SW 1271 (cell line): Measurements from ENCODE around the gene ADAM10.

ENCODE experiments used
- DNase-seq, 2 experiments: peaks; one replicate each; lab custom pipeline; 2025; lab: John Stamatoyannopoulos, UW

The ADAM10 gene

DNA sequence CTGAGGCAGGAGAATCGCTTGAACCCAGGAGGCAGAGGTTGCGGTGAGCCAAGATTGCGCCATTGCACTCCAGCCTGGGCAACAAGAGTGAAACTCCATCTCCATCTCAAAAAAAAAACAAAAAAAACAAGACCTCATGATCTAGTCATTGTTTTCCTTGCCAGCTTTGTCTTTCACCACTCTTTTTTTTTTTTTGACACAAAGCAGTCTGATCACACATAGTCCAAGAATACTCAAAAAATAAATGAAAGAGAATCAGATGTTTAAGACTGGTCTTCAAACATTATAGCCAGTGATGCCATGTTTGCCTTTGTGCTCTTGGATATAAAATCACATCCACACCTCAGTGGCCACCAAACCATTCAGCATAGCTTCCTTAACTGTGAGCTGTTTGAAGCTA, 5.8 kb upstream of the ADAM10 start:
- DNase-seq, result no peak

DNA sequence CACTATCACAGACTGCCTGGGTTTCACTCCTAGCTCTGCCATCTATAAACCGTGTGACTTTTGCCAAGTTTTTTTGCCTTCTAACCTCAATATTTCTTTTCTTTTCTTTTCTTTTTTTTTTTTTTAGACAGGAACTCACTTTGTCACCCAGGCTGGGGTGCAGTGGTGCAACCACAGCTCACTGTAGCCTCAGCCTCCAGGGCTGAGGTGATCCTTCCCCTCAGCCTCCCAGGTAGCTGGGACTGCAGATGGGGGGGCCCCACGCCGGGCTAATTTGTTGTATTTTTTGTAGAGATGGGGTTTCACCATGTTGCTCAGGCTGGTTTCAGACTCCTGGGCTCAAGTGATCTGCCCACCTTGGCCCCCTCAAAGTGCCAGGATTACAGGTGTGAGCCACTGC, 3.2 kb upstream of the ADAM10 start:
- no peak for DNase-seq

DNA sequence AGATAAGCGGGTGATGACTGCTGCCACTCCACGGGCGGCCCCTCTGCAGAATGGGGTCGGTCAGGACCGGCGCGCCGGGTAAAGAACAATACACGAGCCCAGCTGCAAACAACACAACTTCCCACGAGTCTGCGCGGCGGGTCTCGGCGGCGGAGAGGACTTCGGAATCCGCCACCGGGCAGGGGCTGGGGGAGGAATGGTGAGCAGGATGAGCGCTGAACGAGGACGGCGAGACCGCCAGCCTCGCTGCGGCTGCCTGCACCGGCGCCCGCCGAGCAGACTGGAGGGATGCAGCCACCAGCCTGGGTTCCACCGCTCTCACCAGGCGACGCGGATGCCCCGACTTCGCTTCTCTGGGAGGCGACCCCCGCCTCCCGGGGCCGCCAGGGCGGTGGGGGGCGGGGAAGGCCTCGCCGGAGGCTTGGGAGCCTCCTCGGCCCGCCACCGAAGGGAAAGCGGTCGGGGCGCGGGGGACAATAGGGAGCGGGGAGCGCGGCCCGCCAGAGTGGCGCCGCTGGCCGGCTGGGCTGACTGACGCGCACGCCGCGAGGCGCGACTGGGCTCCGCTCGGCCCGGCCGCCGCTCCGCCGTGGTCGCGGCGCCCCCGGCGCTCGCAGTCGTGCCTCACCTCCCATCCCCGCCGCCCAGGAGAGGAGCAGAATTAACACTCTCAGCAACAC, 515 bp downstream of the ADAM10 start:
- peak in 1 of 2 experiments; percentile 35 for DNase-seq

DNA sequence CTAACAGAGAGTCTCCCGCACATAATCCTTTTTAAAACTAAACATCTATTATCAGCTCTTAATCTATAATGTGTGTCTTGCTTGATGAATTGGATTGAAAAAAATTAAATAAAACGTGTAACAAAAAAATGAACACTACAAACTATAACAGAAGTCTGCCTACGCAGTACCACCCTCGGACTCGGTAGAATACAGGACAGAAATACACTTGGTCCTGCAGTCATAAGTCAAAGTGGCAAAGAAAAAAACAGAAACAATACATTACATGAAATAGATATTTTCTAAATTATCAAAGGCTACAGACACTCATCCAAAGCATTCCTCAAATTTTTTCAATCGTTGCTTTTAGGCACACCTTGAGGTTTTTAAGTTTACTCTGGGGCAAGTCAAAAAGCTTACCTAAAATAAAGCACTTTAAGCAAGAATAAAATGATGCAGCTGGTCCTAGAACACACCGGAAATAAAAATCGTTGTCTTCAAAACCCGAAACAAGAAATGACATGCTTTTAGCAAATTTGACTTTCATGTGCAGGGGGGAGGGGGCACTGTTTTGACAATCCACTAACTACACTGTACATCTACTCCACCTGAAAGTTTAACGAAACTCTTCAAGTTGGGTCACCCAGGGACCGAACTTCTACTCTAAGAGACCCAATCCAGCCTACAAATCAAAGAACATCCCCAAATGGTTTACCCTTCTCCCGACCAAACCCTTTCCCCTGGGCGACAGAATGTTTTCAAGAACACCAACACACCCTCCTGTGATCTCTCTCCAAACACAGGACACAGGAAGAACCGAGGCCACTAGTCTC, 1.3 kb downstream of the ADAM10 start:
- DNase-seq, result no peak

DNA sequence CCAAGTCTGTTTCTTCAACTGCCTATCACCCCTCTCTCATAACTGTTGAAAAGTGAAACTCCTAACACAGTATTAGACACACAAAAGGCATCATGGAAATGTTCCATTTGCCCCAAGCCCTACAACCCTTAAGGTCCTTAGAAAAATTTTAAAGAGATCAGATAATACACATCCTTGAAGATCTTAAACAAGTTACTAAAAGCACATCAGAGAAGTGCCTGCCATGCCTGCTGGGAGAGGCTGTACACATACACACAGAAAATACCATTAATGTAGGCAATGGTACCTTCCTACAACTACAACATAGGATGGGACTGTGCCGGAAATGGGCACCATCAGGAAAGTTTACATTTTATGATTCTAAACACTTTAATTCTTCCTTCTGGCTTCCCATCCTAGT, 3.3 kb downstream of the ADAM10 start:
- no peak for DNase-seq

DNA sequence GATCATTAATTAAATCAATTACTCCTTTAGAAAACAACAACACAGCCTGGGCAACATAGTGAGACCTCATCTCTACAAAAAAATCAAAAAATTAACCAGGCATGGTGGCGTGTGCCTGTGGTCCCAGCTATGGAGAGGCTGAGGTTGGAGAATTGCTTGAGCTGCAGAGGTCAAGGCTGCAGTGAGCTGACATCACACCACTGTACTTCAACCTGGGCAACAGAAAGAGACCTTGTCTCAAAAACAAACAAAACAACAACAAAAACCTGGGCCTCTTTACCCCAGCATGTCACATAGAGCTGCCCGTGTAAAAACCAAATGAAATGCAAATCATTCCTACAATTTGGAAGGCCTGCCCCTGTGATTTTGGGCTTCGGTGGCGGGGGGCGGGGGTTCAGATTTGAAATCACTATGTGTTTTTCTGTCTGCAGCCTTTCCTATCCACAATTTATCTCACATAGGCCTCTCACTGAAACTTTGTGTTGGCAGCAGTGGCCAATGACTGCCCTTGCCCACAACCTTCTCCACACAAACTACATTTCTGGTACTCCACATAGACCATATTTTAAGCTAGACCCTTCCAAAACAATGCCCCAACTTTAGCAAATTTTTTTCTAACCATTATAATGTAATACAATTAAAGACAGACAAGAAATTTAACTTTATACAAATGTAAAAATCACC, 6.5 kb downstream of the ADAM10 start:
- DNase-seq, result no peak

DNA sequence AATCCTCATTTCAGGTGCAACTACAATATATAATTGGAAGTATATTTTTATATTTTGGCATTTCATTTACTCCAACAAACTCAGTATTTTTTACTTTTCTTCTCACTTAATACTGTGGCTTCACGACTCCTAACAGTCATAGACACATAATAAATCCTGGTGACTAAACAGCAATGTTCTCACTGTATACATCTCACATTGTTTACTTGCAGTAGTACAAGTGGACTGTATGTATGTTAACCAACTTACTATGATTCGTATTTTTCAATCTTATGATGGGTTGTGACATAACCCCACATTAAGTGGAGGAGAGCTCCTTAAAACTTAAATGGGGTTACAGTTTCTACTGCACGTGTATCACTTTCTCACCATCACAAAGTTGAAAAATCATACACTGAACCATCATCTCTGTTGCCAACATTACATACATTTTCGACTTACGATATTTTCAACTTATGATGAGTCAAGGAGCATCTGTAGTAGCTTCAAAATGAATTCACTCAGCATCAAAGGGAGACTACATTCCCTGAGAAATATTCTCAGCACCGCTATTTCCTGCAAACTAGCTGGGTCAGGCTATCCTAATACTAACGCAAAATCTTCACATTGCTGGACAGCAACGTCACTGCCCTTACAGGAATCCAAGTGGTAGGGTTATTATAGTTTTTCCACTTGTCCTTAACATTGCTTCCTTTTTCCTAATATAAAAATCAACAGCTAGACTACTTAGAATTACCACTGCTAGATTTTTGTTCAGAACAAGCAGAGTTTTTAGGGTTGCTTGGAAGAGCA, 7.3 kb downstream of the ADAM10 start:
- DNase-seq, result no peak

DNA sequence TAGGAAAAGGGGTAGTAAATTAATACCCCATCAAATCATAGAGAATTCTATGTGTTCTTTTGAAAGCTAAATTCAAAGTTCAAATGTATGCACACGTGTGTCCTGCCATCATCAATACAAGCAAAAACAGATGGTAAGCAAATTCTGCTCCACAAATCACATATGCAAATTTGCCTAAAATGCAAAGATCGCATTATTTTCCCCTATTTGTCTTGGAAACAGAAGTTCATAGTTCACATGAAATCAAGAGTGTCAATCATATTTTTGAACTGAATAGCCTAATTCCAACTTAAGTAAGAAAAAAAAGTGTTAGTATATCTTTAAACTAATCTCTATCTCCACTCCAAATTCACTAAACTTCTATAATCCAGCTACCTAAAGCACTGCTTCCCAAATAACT, 8.5 kb downstream of the ADAM10 start:
- DNase-seq, result no peak

DNA sequence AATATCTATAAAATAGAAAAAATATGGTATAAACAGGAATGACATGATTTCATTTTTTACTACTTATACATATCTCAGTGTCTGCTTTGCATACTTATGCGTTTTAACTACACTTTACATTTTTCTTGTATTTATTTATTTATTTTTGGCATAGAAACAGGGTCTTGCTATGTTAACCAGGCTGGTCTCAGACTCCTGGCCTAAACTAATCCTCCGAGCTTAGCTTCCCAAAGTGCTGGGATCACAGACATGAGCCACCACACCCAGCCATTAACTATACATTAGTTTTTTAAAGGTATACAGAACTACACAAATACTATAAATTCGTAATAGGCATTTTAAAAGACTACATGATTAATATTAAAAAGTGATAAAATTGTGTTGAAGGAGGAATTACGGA, 9.1 kb downstream of the ADAM10 start:
- no peak for DNase-seq

DNA sequence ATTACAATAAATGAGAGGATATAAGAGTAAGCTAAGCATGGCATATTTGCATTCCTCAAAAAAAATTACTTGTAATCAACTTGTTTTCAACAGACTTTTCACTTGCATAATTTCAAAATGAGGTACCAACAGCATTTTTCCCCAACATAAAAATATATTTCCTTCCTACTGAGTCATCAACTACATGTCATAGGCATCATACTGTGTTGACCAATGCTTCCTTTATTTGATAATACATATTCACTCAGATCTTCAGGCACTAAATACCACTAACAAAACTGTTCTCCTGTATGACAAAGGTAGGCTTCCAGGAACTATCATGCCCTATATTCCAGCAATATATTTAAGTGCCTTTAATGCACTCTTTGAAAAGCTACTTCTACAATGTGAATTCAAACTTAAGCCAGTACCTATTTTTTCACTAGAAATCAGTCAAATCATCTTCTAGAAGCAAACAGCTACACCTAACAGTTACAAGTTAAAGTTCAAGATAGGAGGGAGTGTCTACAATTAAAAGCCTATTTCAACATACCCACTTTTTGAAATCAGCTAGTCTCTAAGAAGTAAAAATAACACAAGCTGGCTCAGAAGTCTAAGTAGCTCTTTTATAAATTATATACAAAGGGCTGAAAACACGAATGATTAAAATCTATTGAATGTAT, 11.3 kb downstream of the ADAM10 start:
- peak in 1 of 2 experiments; percentile 39 for DNase-seq

DNA sequence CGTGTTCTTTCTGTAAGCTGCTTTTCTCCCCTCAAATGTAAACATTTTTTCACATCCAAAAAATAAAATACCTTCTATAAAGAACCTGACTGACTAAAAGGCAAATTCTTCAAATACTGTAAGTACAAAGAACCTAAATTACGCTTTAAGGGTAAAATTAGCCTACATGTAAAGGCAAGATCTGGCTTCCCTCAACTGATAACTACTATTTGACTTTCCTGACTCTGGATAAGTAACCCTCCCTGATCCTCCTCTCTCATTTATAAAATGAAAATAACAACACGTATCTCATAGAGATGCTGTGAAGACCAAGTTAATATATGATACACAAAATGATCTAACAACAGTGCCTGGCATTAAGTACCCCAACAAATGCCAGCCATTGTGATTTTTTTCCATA, 12.2 kb downstream of the ADAM10 start:
- no peak for DNase-seq

DNA sequence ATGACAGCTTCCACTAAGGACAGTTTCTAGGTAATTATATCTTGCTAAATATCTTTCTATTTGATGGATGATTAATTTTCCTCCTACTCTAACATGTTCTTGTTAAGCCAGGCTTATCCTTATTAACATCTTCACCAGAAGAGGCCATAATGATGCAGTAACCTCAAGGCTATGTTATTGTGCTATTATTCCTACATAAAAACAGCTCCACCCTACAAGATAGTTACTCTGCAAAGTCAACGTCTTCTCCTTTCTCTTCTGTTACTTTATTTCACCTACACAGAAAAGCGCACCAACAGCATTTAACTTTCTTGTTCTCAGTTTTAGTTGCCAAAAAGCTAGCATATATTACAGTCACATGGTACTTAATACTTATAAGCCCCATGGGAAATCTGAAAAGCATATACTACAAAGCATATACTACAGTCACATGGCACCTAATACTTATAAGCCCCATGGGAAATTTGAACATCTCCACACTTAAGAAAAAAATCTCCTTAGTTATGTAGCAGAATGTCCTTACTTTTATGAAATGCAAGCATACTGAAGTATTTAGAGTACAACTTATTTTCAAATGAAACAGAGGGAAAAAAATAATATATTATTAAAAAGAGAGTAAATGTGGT, 13.4 kb downstream of the ADAM10 start:
- DNase-seq, result no peak

DNA sequence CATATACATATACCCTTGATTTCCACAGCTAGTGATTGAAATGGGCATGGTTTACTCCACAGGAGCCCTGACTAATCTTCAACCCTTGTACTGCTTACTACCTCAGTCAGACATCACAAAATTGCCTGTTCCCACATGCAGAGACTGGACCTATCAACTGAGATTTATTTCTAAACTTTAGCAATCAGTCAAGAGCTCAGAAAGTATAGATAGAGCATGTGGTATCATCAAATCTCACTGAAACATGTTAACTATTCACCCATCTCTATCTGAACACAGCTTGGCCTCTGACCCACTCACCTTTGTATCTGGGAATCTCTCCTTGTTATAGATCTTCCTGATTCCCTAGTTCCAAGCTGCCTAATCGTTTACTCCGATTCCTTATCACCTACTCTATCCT, 14.6 kb downstream of the ADAM10 start:
- no peak for DNase-seq

DNA sequence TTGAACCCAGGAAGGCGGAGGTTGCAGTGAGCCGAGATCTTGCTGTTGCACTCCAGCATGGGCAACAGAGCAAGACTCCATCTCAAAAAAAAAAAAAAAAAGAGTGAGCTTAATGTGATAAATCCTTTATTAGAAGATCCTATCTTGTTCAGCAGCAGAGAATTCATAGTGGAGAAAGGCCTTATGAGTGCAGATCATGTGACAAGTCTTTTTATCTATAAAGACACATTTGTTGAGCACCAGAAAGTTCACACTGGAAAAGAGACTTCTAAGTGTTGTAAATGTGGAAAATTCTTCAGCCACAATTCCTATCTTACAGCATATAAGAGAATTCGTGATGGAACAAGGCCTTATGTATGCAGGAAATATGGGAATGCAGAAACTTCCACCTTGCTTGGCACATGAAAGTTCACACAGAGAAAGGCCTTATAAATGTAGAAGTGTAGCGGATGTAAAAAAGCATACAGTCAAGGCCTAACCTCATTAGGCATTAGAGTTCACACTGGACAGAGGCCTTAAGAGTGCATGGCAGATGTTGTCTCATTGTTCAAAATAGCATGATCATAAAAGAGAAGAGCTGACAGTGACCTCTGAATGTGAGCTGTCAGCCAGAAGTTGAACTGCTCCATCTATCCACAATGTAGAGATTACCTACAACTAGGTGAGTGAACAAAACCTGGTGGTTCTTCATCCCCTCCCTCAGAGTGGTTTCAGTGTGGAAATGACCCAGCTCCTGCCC, 16.7 kb downstream of the ADAM10 start:
- DNase-seq, result no peak

DNA sequence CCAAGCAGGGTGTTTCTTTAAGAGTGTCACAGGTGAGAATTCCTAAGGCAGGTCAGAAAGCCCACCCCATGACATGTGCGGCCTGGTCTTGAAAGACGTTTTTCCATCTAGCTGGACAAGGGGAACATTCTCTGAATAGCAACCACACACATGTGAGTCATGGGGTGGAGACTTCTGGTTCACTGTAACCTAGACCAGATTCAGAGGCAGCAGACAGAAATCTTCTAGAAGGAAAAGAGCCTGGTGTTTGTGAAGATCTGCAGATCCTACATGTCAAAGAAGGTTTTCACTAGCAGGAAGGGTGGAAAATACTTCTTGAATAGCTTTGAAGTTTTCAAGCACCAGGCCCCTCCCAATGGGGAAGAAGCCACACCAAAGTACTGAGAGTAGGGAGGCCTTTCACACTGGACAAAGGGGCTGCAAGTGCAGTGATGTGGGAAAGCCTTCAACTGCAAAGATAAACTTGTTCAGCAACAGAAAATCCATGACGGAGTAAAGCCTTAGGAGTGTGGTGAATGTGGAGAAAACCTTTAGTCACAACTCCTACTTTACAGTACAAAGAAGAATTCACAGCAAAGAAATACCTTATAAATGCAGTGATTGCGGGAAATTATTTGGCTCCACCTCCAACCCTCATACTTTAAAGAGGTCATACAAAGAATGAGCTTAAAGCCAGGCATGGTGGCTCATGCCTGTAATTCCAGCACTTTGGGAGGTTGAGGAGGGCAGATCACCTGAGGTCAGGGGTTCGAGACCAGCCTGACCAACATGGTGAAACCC, 17.6 kb downstream of the ADAM10 start:
- DNase-seq, result peak; percentile 39 to 79

DNA sequence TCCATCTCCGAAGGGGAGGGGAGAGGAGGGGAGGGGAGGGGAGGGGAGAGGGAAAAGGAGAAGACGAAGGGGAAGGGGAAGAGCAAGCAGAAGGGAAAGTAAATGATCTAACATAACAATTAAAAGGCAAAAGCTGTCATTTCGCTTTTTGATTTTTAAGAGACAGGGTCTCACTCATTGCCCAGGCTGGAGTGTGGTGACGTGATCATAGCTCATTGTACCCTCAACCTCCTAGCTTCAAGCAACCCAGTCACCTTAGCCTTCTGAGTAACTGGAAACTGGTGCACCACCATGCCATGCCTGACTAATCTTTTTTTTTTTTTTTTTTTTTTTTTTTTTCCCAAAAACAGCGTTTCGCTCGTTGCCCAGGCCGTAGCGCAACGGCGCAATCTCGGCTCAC, 22.6 kb downstream of the ADAM10 start:
- no peak for DNase-seq

DNA sequence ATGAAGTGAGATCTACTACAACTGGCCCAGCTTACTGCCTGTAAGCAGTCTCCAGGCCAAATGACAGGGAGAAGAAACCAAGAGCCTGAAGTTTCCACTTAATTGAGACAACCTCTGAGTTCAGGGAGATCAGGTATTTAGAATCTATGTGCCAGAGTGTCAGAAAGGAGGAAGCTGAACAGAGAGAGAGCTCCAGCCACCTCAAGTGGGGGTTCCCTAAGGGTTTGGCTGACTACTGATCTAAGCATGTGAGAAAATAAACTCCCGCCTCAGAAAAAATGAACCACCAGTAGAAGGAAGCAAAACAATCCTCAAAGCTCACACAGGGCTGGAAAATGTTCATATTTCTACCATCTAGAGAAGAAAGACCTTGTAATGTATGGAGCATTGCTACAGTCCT, 25.0 kb downstream of the ADAM10 start:
- no peak for DNase-seq

DNA sequence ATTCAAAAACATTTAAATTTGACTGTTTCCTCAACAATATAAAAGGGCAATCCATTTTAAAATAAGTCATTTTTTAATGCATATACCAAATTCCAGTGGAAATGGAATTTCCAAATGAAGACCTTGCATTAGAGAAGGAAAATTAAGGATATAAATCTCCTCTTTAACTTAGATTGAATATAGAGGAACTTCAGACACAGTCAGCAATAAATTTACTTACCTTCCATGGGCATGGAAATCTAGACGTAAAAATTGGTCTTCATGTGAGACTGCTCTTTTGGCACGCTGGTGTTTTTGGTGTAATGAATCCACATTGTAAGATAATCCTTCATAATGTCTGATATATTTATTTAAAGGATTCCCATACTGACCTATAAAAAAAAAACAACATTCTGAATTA, 32.1 kb downstream of the ADAM10 start:
- DNase-seq, result no peak

DNA sequence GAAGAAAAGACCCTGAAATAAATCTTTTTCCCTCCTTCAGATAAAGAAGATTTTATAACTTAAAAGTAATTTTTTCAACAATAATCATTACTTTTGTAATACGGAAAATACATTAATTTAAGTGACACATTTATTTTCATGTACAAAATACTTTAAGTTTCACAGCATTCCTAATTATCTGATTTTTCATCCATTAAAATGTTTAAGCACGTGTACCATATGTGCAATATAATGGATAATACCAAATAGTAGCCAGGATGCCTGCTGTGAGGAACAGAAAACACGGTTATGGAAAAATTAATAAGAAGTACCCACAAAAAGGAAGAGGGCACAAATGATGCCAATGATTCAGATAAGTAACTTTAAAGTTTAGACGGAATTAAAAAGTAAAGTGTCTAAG, 33.5 kb downstream of the ADAM10 start:
- DNase-seq, result no peak
